Left ventricle myocardium superior (tissue), 1 donor: ENCODE results near the gene IL17RA. TPM values are rescaled to one million over a fixed set of nuclear protein-coding genes. Genes with fewer than 3 reads are reported as not detected.

Source experiments
- ATAC-seq: fragments of 200-7000 bp; cut with Tn5 transposase; one replicate; pipeline ENCODE4 v1.9.1; 2020; ENCODE audit warnings: mild to moderate bottlenecking, moderate library complexity
- DNase-seq: peaks from one replicate; pipeline ENCODE4 v3.0.0-alpha.2; 2020
- intact Hi-C: fragments of 100-400 bp; cut with micrococcal nuclease; formaldehyde crosslinking; loops from one replicate; pipeline ENCODE4 v1.11.0; 2022
- total RNA-seq: library from RNA; stranded (reverse); fragmentation: NEBNext Ultra II Directional; extraction: Animal tissue kit (Norgen Biotek cat#: 25700); gene quantifications from one replicate; pipeline ENCODE4 v1.2.1, GENCODE V29; 2021
- donor health status: DM: no; HTN: yes; CAD: no; lungs with severe emphysema.

IL17RA gene
- total RNA-seq, 1 donor from 2014 or later = 10.1 TPM

DNA sequence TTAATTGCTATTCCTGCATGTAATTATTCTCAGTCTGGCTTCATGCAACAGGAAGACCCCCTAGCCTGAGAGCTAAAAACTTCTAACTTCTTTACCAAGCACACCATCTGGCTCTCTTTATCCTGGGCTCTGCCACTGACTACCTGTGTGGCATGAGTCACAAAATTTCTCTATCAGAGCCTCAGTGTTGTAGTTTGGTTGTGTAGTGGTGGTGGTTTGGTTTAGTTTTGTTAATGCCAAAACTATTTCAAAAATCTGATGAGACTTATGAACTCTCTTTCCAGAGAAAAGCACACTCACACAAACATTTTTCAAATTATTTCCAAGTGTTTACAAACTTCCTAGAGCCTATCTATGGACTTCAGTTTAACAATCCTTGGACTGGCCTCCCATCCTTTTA lies 7.5 kb upstream of the IL17RA start:
- ATAC-seq = no peak
- no peak for DNase-seq
- intact Hi-C loops = no loop called here

DNA sequence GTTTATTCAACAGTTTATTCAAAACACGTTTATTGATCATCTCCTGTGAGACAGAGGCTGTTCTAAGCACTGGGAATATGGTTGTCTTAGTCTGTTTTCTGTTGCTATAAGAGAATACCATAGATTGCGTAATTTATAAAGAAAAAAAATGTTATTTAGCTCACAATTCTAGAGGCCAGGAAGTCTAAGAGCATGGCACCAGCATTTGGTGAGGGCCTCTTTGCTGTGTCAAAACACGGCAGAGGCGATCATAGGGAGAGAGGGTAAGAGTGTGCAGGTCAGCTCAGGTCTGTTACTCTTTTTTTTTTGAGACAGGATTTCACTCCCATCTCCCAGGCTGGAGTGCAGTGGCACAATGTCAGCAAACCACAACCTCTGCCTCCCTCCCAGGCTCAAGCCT lies 5.2 kb upstream of the IL17RA start:
- ATAC-seq (no peak), DNase-seq (no peak)
- intact Hi-C loops = no loop called here

DNA sequence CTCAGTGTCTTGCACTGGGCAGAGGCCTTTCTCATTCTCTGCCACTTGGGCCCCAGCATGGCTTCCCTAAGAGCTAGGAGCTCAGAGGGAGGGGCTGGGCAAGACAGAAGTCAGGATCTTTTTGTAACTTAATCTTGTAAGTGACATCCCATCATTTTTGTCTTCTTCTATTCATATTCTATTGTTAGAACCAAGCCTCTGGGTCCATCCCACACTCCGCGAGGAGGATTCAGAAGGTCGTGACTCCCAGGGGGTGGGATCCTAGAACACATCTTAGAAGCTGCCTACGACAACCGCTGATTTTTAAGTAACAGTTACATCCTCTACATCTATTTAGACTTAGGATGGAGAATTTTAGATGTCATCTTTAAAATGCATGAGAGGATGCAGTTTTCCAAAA lies 1.5 kb upstream of the IL17RA start:
- ATAC-seq = no peak
- DNase-seq = no peak
- intact Hi-C loops = no loop called here

DNA sequence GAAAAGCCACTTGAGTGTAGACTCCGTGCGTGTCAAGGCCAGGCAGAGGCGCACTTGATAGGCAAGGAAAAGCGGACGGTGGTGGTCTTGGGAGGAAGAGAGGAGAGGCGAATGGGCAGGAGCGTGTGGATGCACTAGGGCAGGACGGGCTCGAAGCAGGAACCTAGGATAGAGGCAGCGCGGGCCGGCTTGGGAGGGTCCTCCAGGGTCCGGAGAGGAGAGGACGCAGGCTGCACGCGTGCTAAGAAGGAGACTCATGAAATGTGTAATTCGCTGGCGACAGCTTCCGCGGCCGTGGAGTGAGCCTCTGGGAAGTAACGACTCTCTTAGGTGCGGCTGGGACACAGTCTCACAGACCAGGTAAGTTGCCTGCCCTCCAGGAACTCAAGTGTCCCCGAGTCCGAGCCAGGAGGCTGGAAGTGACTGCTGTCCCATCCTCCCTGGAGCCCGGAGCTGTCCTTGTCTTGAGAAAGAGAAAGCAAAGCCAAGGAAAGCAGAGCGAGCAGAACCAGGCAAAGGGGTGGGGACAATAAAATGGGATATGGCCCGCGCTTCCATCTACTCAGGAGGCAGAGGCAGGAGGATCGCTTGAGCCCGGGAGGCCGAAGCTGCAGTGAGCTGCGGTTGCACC lies 874 bp upstream of the IL17RA start:
- no peak for ATAC-seq
- intact Hi-C loops = no loop called here
- no peak for DNase-seq

GRCh38 chr22:17085277-17086181 lies 729 bp downstream of the IL17RA start:
- DNase-seq (peak; percentile 68), ATAC-seq (peak; percentile 62)
- intact Hi-C loops = no loop called here

DNA sequence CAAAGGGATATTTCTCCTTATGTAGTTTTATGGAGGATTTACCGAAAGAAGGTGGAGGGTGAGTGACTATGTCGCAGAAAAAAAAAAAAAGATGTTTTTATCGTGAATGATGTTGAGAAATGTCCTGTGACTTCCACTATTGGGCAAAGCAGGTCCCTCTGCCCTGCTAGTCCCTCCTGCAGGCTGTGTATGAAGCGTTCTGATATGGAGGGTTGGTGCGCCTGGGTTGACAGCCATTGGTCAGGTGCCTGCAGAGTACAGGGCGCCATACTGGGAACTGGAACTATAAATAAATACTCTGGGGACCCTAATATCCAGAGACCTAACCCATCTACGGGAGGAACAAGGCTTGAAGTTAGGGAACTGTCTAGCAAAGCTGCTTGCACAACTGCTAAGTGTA lies 1.5 kb downstream of the IL17RA start:
- no peak for DNase-seq
- no peak for ATAC-seq
- intact Hi-C loops = no loop called here

- intact Hi-C loops = no loop called here
- DNase-seq (no peak), ATAC-seq (no peak)
These were observed 2.1 kb downstream of the IL17RA start for GRCh38 chr22:17086788-17087497.

DNA sequence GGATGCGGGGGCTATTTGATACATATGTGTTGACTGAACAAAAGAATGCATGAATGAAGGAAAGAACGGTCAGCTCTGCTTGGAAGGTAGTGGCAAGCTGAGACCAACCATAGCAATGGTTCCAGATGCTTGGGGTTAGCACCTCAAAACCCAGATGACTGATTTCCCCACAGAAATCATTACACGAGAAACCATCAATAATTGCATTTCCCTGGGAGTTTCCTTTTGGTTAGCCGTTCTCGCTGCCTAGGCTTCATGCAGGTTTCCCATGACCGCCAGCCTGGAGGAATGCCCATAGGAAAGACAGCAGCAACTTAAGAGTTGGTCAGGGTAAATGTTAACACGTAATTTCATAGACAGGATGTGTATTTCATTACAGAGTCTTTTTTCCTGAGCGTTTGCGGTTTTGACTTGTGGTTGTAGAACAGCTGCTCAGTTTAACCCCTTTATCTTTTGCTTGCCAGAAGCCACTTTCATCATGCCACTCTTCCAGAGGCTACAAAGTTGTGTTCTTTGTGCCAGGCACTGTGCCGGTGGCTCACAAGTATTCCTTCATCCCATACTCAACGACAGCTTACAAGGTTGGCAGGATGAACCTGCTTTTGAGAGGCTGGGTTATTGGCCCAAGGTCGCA lies 2.8 kb downstream of the IL17RA start:
- intact Hi-C loops = no loop called here
- no peak for DNase-seq
- ATAC-seq = no peak

DNA sequence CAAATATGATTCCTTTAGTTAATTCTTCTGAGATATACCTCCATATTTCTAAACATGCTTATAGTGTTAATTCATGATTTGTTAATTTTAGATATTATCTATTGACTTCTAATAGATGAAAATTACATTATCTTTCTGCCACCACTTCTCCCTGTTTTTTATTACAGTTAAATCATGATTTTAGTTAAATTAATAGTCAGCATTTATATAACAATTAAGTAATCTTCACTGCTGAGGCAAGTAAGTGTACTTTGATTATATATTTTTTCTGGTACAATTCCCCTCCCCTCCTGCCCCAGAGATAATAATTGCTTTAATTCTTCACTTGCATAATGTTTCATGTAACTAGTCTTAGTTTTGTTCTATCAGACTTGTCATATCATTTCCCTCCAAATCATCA lies 5.8 kb downstream of the IL17RA start:
- intact Hi-C loops = no loop called here

DNA sequence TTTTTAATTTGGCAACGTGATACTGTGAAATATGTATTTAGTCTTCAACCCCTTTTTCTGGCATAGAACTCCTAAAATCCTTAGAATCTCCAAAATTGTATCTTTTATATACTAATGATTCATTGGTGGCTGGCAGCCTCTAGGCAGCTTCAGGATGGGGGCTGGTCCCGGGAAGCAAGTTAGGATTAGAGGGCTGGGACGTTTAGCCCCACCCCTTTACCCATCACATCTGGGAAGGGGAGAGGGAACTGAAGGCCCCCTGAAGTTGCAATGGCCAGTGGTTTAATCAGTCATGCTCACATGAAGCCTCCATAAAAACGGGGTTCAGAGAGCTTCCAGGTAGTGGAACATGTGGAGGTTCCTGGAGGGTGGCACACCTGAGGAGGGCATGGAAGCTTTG lies 7.1 kb downstream of the IL17RA start:
- intact Hi-C loops = no loop called here
- ATAC-seq (no peak), DNase-seq (no peak)

More for the DNA sequence above, 5.8 kb downstream of the IL17RA start:
- DNase-seq (no peak), ATAC-seq (no peak)

DNA sequence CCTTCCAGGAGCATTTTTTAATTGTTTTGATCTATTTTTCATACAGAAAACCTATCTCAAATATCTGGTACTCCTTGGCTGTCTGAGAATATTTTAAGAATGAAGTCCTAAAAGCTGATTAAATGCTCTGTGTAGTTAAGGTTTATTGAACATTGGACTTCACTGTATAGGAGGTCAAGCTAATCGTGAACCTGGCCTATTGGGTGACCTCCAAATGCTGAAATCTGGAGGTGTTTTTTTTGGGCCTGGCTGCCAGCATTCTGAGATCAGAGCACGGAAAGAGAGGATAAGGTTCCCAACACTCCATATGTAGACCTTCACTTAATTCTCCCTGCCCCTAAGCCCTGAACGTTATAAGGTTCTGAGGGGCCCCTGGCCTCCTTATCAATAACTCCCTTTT lies 8.3 kb downstream of the IL17RA start:
- intact Hi-C loops = no loop called here
- DNase-seq (no peak), ATAC-seq (no peak)

DNA sequence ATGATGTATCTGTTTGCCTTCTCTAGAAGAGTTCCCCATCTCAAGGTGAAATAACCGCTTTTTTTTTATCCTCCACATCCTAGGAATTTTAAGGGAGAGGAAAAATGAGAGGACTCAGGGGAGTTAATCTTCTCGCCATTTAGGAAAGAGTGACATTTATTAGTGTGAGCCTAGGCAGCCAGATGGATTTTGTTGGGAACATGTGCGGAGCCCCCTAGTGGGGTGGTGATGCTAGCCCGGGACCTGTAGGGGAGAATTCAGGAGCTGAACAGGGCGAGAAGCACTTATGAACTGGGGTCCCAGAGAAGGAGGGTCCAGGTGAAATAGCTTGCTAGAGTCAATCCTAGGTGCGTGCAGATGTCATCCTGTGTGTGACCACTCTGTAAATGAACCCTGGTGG lies 10.7 kb downstream of the IL17RA start:
- ATAC-seq = no peak
- no peak for DNase-seq
- intact Hi-C loops = no loop called here

DNA sequence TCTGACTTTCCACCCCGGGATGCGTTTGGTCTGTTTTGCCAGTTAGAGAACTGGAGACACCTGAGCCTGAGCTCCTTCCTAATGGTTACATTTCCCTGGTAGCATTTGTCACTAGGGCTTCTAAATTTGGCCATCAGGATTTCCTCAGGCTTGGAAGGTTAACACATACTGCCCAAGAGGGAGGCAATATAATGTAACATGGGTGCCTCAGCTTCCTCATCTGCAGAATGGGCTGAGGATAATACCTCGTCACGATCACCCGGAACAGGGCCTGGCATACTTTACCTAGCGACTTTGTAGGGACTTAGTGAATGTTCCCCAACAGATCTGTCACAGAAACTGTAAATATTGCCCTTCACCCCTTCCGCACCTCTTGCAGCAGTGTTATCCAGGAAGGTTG lies 11.3 kb downstream of the IL17RA start:
- DNase-seq (no peak), ATAC-seq (no peak)
- intact Hi-C loops = no loop called here

- no peak for ATAC-seq
- DNase-seq = no peak
- intact Hi-C loops = no loop called here
These were observed 12.3 kb downstream of the IL17RA start for GRCh38 chr22:17097062-17097461.

DNA sequence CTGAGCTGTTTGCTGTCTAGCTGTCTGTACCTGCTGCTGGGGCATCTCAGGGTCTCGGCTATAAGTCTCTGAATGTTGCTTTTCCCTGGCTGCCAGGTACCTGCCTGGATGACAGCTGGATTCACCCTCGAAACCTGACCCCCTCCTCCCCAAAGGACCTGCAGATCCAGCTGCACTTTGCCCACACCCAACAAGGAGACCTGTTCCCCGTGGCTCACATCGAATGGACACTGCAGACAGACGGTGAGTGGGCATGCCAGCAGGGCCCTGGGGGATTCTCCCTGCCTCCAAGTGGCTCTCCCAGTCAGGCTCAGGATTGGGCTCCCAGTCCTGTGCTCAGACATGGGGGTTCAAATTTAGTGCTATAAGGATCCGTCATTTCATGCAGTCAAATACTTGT lies 12.9 kb downstream of the IL17RA start:
- intact Hi-C loops = no loop called here
- ATAC-seq = no peak
- DNase-seq = no peak

GRCh38 chr22:17098379-17098819 lies 13.6 kb downstream of the IL17RA start:
- no peak for DNase-seq
- intact Hi-C loops = no loop called here
- peak; percentile 76 for ATAC-seq

DNA sequence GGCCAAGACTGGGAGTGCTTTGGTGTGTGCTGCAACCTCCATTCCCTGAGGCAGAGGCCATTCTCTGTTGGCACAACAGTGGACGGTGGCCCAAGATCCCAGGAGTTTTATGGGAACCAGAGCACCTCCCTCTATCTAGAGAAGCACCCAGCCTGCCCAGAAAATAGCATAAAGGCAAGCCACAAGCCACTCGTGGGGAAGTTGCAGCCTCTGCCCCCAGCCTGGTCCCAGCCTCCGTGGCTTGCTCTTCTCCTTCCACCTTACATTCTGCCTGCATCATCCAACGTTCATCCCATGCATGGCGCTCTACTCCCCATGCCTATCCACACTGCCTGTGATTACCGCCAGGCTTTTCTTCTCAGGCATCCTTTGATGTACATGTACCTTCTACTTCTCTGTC lies 15.8 kb downstream of the IL17RA start:
- DNase-seq (no peak), ATAC-seq (no peak)
- intact Hi-C loops = no loop called here

DNA sequence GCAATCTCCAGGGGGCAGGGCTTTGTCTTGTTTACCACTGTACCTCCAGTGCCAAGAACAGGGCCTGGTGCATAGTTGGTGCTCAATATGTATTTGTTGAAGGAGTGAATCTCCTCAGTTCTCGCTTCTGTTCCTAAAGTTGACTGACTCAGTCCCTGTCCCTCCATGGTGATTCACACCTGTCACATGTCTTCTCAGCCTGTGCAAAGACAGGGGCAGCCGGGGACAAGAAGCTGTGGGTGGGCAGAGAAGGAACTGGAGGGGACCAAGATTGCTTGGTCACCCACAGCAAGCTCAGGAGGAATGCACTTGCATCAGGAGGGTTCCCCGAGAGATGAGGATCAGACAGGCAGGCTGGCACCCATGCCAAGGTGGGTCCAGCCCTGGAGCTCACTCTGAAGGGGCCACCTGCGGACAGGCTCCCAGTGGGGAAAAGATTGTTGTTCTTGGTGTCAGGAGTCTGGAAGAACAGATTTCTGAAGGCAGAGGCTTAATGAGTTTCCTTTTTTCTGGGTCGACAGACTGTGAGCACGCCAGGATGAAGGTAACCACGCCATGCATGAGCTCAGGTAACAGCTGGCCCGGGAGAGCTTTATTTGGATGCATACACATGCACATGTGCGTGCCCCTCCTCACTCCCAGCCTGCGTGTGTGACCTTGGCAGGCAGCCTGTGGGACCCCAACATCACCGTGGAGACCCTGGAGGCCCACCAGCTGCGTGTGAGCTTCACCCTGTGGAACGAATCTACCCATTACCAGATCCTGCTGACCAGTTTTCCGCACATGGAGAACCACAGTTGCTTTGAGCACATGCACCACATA lies 16.9 kb downstream of the IL17RA start:
- DNase-seq (no peak), ATAC-seq (no peak)

DNA sequence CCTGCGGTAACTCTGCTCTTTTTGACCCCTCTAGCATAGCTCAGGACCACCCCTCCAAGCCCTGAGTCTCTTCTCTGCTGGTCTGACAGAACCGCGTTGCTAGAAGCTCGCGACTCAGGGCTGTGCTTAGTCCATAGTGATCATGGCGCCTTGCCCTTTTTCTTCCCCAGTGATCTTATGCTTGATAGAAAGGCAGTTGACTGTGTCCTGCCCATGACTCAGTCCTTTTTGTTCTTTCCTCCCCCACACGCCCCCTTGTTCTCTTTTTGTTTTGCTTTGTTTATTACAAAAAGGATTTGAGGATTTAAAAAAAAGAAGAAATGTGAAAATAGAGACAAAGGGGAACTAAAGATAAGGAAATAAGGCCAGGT lies 17.5 kb downstream of the IL17RA start:
- no peak for DNase-seq
- intact Hi-C loops = no loop called here
- no peak for ATAC-seq

More for the DNA sequence above, 16.9 kb downstream of the IL17RA start:
- intact Hi-C loops = no loop called here
